Bronchial epithelial cell (primary cell): ENCODE data around the gene PUS3. TPM values are rescaled to one million over a fixed set of nuclear protein-coding genes. Genes with fewer than 3 reads are reported as not detected.

ENCODE experiments used
- DNase-seq: peaks from one replicate; pipeline ENCODE4 v3.0.0-alpha.2; 2010; ENCODE audit warnings: low read depth
- FAIRE-seq: peaks from 2 replicates; lab custom pipeline; 2011; peaks lifted over from hg19 to GRCh38; lab: Jason Lieb, UNC
- H3K27me3 ChIP-seq: 2 replicates; pipeline ENCODE4 v1.5.1; 2011; ENCODE audit warnings: low read length; ENCODE audit not compliant: control insufficient read depth, insufficient read depth
- H3K36me3 ChIP-seq: 2 replicates; pipeline ENCODE4 v1.5.1; 2011; ENCODE audit warnings: low read length; ENCODE audit not compliant: control insufficient read depth, insufficient read depth
- H3K4me3 ChIP-seq: 2 replicates; pipeline ENCODE4 v1.5.1; 2011; ENCODE audit warnings: mild to moderate bottlenecking, low read depth, low read length, control low read depth
- CTCF ChIP-seq: IDR thresholded peaks from 2 replicates; pipeline ENCODE4 v1.5.1; 2011; ENCODE audit warnings: mild to moderate bottlenecking, moderate library complexity, low read length, control low read depth, inconsistent platforms; ENCODE audit not compliant: insufficient read depth, severe bottlenecking
- total RNA-seq: library from RNA; depleted of rRNA; stranded (reverse); fragments of >200 nt; gene quantifications from 2 replicates; pipeline ENCODE4 v1.2.1, GENCODE V29; 2014

PUS3 gene
- total RNA-seq, 1 donor from 2014 or later, result 19.5 TPM

GRCh38 chr11:125945011-125945796 lies 42.2 kb upstream of the PUS3 start:
- Histone ChIP-seq H3K27me3 (peaks cover 2% of the 10 kb centered on the region), H3K4me3 (no peak overlapping the region), H3K36me3 (no peaks in the 10 kb centered on the region)
- DNase-seq (no peak), FAIRE-seq (no peak)
- TF ChIP-seq CTCF, result no peak

- H3K36me3 ChIP-seq, result no peaks in the 10 kb centered on the region
- DNase-seq, result no peak
- no peak overlapping the region for H3K4me3 ChIP-seq
- peaks cover 2% of the 10 kb centered on the region for H3K27me3 ChIP-seq
- TF ChIP-seq CTCF, result no peak
- no peak for FAIRE-seq
These were observed 41.5 kb upstream of the PUS3 start for GRCh38 chr11:125944350-125945010.

- no peak for TF ChIP-seq CTCF
- no peak overlapping the region for H3K4me3 ChIP-seq
- FAIRE-seq, result peak; percentile 50
- peaks cover 2% of the 10 kb centered on the region for H3K27me3 ChIP-seq
- no peaks in the 10 kb centered on the region for H3K36me3 ChIP-seq
- DNase-seq, result no peak
These were observed 40.8 kb upstream of the PUS3 start for GRCh38 chr11:125943661-125944349.

- no peak for TF ChIP-seq CTCF
- Histone ChIP-seq H3K4me3 (no peak overlapping the region), H3K27me3 (peaks cover 2% of the 10 kb centered on the region), H3K36me3 (no peaks in the 10 kb centered on the region)
- no peak for DNase-seq
- FAIRE-seq, result no peak
These were observed 39.9 kb upstream of the PUS3 start for GRCh38 chr11:125942771-125943428.

- H3K4me3 ChIP-seq, result no peak overlapping the region
- peaks cover 2% of the 10 kb centered on the region for H3K27me3 ChIP-seq
- DNase-seq (peak; percentile 25), FAIRE-seq (no peak)
- TF ChIP-seq CTCF, result peak; percentile 82
- H3K36me3 ChIP-seq, result no peaks in the 10 kb centered on the region
These were observed 38.9 kb upstream of the PUS3 start for GRCh38 chr11:125941619-125942611.
